Measurements from ENCODE around the gene SLC5A1.
"Not testable (repeated sequence)": the region's sequence is repeated elsewhere in the genome, so short reads cannot be mapped to it uniquely, and the experiment has no call there.

- not testable (repeated sequence) for TF ChIP-seq CTCF, POLR2AphosphoS5, EP300 (IDR thresholded peaks at IDR 0.05)
Observed at GRCh38 chr22:32136881-32137280, 93.8 kb downstream of the SLC5A1 start.

Data from gastroesophageal sphincter (tissue), 3 donors.